SW480 (cell line): ENCODE measurements around the gene SLC35A5.
"Not testable (repeated sequence)": the region's sequence is repeated elsewhere in the genome, so short reads cannot be mapped to it uniquely, and the experiment has no call there.

Experiments
- DNase-seq: peaks from one replicate; pipeline ENCODE4 v3.0.0-alpha.2; 2016; ENCODE audit warnings: low spot score

Gene SLC35A5

GRCh38 chr3:112561734-112562529, at the start of gene SLC35A5, which contains the start of gene ATG3:
SLC35A5 (plus strand) TSS chr3:112562045; CDS start chr3:112563404, 1,359 bp downstream.
ATG3 (minus strand) TSS chr3:112561962; CDS start chr3:112561528, 434 bp downstream.
- peak; percentile 98 for DNase-seq

- no peak for DNase-seq
Measured at GRCh38 chr3:112512320-112512719, 49.5 kb upstream of the SLC35A5 start.

GRCh38 chr3:112514527-112515128, 47.2 kb upstream of the SLC35A5 start:
- DNase-seq = no peak

- not testable (repeated sequence) for DNase-seq
Measured at GRCh38 chr3:112518970-112519369, 42.9 kb upstream of the SLC35A5 start.

GRCh38 chr3:112519424-112520001, 42.3 kb upstream of the SLC35A5 start:
- DNase-seq = peak; percentile 74

- DNase-seq = not testable (repeated sequence)
Measured at GRCh38 chr3:112524127-112524526, 37.7 kb upstream of the SLC35A5 start.

- DNase-seq = no peak
Measured at GRCh38 chr3:112530573-112530972, 31.3 kb upstream of the SLC35A5 start.

GRCh38 chr3:112531358-112531781, 30.5 kb upstream of the SLC35A5 start:
- peak; percentile 14 for DNase-seq

- DNase-seq = no peak
Measured at GRCh38 chr3:112539825-112540650, 21.8 kb upstream of the SLC35A5 start.

- DNase-seq = no peak
Measured at GRCh38 chr3:112546216-112546759, 15.6 kb upstream of the SLC35A5 start.

- no peak for DNase-seq
Measured at GRCh38 chr3:112550859-112551258, 11.0 kb upstream of the SLC35A5 start.

GRCh38 chr3:112555535-112556170, 6.2 kb upstream of the SLC35A5 start:
- DNase-seq = no peak

GRCh38 chr3:112557976-112558375, 3.9 kb upstream of the SLC35A5 start:
- no peak for DNase-seq

- DNase-seq = no peak
Measured at GRCh38 chr3:112560307-112560706, 1.5 kb upstream of the SLC35A5 start.

GRCh38 chr3:112560721-112561483, 943 bp upstream of the SLC35A5 start:
- peak; percentile 74 for DNase-seq

- peak; percentile 55 for DNase-seq
Measured at GRCh38 chr3:112561484-112561733, 436 bp upstream of the SLC35A5 start.

- DNase-seq = not testable (repeated sequence)
Measured at GRCh38 chr3:112564247-112564939, 2.5 kb downstream of the SLC35A5 start.

- no peak for DNase-seq
Measured at GRCh38 chr3:112564940-112565305, 3.1 kb downstream of the SLC35A5 start.

GRCh38 chr3:112568642-112569041, 6.8 kb downstream of the SLC35A5 start:
- DNase-seq = no peak

GRCh38 chr3:112569265-112569664, 7.4 kb downstream of the SLC35A5 start:
- no peak for DNase-seq
